Measurements from ENCODE around the gene RAB17. TPM values are rescaled to one million over a fixed set of nuclear protein-coding genes. Genes with fewer than 3 reads are reported as not detected.
A peak's percentile ranks its signal among the peaks of the same experiment; 100 is the strongest.

Gene RAB17
- total and polyA plus RNA-seq, 8 donors: 19.2 to 130 (median 30.7) TPM

DNA sequence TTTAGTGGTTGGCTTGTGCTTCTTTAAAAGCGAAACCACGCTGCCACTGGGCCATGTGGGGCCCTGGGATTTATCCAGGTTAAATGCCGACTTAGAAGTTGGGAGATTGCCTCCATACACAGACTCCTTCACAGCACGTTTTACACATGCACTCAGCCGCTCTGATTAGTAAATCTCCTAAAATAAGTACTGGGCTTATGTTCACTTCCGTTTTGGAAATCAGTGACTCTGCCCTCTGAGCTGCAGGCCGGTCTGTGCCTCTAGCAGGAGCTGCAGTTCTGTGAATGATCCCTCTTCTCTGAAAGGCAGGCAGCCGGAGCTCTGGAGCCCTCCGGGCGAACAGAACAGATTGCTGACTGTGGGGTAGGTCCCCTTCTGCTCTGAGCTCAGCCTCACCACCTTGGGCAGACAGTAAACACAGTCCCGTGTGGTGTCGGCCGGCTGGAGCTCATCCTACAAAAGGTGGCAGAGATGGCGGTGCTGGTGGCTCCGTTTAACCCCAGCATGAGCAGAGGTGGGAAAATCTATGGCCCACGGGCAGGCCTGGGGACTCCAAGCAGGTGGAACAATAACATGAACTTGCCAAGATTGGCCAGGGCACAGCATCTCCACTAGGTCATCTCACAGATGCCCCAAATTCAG, 9.8 kb upstream of the RAB17 start:
- H3K4me3 ChIP-seq: no peak overlapping the region
- no peaks in the 10 kb centered on the region for H3K27me3 ChIP-seq
- H3K4me1 ChIP-seq: peaks cover 0 to 2% (median 1%) of the 10 kb centered on the region in 3 donors
- no peaks in the 10 kb centered on the region for H3K9me3 ChIP-seq
- ATAC-seq (peak in 3 of 4 donors; percentile 54 to 64 (median 57)), DNase-seq (peak in 1 of 6 donors; percentile 20), FAIRE-seq (no peak)
- no peaks in the 10 kb centered on the region for H3K36me3 ChIP-seq
- TF ChIP-seq, protein P1, sequence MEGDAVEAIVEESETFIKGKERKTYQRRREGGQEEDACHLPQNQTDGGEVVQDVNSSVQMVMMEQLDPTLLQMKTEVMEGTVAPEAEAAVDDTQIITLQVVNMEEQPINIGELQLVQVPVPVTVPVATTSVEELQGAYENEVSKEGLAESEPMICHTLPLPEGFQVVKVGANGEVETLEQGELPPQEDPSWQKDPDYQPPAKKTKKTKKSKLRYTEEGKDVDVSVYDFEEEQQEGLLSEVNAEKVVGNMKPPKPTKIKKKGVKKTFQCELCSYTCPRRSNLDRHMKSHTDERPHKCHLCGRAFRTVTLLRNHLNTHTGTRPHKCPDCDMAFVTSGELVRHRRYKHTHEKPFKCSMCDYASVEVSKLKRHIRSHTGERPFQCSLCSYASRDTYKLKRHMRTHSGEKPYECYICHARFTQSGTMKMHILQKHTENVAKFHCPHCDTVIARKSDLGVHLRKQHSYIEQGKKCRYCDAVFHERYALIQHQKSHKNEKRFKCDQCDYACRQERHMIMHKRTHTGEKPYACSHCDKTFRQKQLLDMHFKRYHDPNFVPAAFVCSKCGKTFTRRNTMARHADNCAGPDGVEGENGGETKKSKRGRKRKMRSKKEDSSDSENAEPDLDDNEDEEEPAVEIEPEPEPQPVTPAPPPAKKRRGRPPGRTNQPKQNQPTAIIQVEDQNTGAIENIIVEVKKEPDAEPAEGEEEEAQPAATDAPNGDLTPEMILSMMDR (IDR thresholded peaks at IDR 0.05): no peak
- WGBS, 2 donors: 66 to 67% methylated on average over 16 of the region's 16 CpGs
- intact Hi-C loops (cut with DNase I): no loop called here
- peak overlapping the region in 2 of 4 donors; percentile 38 to 58 for H3K27ac ChIP-seq

DNA sequence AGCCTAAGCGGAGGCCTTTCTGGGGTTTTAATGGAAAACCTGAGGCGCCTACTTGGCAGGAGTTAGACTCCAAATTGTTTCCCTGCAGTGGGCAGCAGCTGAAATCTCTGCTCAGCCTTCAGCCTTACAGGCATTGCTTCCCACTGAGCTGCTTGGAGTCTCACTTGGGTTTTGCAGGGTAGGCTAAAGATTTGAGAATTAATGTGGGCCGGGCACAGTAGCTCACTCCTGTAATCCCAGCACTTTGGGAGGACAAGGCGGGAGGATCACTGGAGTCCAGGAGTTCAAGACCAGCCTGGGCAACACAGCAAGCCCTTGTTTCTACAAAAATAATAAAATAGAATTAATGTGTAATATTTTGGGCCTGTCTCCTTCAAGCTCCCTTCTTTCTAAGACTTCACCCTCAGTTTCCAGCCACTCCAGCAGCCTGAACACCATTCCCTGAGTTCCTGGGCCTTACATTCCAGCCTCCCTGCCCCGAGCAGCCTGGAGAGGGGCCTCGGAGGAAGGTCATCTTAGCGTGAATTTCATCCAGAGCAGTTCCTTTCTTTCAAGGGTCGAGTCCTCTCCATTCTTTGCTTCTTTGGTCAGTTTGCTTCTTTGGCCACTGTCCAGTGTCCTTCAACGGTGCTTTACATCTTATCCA, 9.1 kb upstream of the RAB17 start:
- intact Hi-C loops (cut with DNase I): no loop called here
- Histone ChIP-seq H3K4me1 (peaks cover 7 to 9% (median 9%) of the 10 kb centered on the region in 3 donors), H3K27ac (peak overlapping the region in 1 of 4 donors; percentile 58), H3K27me3 (no peaks in the 10 kb centered on the region), H3K36me3 (no peaks in the 10 kb centered on the region), H3K9me3 (no peaks in the 10 kb centered on the region), H3K4me3 (no peak overlapping the region)
- FAIRE-seq (no peak), DNase-seq (no peak), ATAC-seq (no peak)
- WGBS, 2 donors: 75 to 82% methylated on average over 9 of the region's 9 CpGs
- TF ChIP-seq, protein P1 (IDR thresholded peaks at IDR 0.05): no peak

DNA sequence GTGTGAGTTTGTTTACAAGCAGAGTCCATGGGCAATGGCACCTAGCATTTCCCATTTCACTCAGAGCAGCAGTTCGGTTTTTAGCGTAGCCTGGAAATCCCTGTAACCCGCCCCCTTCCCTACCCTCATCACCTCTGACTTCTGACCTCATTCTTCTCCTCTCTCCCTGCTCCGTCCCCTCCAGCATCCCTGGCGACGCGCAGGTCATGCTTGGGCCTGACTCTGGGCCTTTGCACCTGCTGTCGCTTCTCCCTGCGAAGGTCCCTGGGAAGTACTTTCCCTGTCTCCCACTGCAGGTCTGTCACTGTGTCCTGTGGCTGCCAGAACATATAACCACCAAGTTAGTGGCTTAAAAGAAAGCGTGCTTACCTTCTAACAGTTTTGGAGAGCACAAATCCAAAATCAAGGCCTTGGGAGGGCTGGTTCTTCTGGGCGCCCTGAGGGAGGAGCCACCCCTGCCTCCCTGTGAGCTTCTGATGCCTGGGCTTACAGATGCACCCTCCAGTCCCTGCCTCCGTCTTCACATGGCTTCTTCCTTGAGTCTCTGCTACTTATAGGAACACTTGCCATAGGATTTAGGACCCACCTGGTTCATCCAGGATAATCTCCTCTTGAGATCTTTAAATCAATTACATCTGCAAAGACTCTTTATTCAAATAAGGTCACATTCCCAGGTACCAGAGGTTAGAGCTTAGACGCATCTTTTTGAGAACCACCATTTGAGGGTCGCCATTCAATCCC, 8.1 kb upstream of the RAB17 start:
- FAIRE-seq: no peak
- intact Hi-C loops (cut with DNase I): no loop called here
- no peaks in the 10 kb centered on the region for H3K27me3 ChIP-seq
- no peak overlapping the region for H3K4me3 ChIP-seq
- WGBS, 2 donors: 88 to 94% methylated on average over 14 of the region's 14 CpGs
- TF ChIP-seq, protein P1 (IDR thresholded peaks at IDR 0.05): no peak
- ATAC-seq: no peak
- H3K27ac ChIP-seq: no peak overlapping the region
- H3K36me3 ChIP-seq: no peaks in the 10 kb centered on the region
- peak in 1 of 6 donors; percentile 5 for DNase-seq
- H3K4me1 ChIP-seq: peaks cover 10 to 15% (median 15%) of the 10 kb centered on the region in 3 donors
- H3K9me3 ChIP-seq: no peaks in the 10 kb centered on the region

DNA sequence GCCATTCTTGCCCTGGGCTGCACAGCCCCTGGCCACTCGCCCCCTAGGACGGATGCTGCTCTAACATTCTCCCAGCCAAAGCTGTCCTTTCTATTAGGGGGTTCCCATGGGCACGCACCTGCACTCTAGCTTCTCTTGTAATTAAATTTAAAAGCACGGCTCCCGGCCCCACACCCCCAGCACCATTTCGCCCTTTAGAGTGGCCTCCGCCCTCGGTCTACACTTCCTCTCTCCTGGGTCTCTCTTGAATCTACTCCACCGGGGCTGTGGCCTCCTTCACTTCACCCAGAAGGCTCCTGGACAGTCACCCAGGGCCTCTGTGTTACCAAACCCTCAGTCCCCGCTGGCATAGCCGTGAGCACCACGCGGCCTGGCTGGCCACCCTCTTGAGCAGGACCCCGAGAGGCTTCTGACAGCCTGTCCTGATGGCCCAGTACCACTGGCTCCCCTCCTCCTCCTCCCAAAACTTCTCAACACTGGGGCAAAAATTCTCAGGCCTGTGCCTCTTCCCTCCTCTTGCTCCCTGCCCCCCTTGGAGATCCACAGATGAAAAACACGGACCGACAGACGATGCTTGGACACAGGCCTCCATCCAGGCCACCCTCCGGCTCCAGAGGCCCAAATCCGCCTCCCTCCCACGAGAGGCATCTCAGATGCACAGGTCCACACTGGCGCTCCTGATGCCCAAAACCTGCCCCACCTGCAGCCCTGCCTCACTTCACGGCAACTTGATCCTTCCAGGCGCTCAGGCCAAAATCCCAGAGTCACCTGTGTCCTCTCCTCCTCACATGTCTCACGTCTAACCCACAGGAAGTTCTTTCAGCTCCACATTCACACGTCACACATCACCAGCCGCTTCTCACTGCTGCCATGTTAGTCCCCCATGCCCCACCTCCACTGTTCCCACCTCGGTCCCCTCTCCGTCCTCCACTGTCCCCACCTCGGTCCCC, 6.9 kb upstream of the RAB17 start:
- H3K27ac ChIP-seq: no peak overlapping the region
- ATAC-seq (no peak), FAIRE-seq (no peak), DNase-seq (peak in 1 of 6 donors; percentile 23)
- intact Hi-C loops (cut with DNase I): no loop called here
- 90% methylated on average over 29 of the region's 29 CpGs for WGBS, 2 donors
- no peaks in the 10 kb centered on the region for H3K27me3 ChIP-seq
- H3K36me3 ChIP-seq: no peaks in the 10 kb centered on the region
- H3K4me3 ChIP-seq: no peak overlapping the region
- TF ChIP-seq, protein P1 (IDR thresholded peaks at IDR 0.05): no peak
- peaks cover 10 to 15% (median 15%) of the 10 kb centered on the region in 3 donors for H3K4me1 ChIP-seq
- H3K9me3 ChIP-seq: no peaks in the 10 kb centered on the region

Data from pancreas (tissue), 10 donors.